GM21786 (cell line): ENCODE results near the gene CCDC177.
"Not testable (repeated sequence)": the region's sequence is repeated elsewhere in the genome, so short reads cannot be mapped to it uniquely, and the experiment has no call there.

ENCODE experiments used
- ATAC-seq: cut with Tn5 transposase; IDR thresholded peaks from one replicate; pipeline ENCODE4 v1.9.1; 2021; ENCODE audit not compliant: unreplicated experiment

The CCDC177 gene

GRCh38 chr14:69600304-69600891 lies 25.7 kb upstream of the CCDC177 start:
- no peak for ATAC-seq

GRCh38 chr14:69599431-69599830 lies 24.8 kb upstream of the CCDC177 start:
- ATAC-seq: not testable (repeated sequence)

GRCh38 chr14:69595336-69595735 lies 20.7 kb upstream of the CCDC177 start:
- no peak for ATAC-seq

- ATAC-seq: no peak
These were observed 20.2 kb upstream of the CCDC177 start for GRCh38 chr14:69594846-69595245.

GRCh38 chr14:69593018-69593677 lies 18.5 kb upstream of the CCDC177 start:
- no peak for ATAC-seq

GRCh38 chr14:69591317-69591716 lies 16.6 kb upstream of the CCDC177 start:
- ATAC-seq: no peak

- no peak for ATAC-seq
These were observed 12.7 kb upstream of the CCDC177 start for GRCh38 chr14:69587389-69587788.

- ATAC-seq: no peak
These were observed 11.7 kb upstream of the CCDC177 start for GRCh38 chr14:69586404-69586803.

GRCh38 chr14:69584389-69584788 lies 9.7 kb upstream of the CCDC177 start:
- ATAC-seq: no peak

- no peak for ATAC-seq
These were observed 8.2 kb upstream of the CCDC177 start for GRCh38 chr14:69582829-69583228.

- ATAC-seq: no peak
These were observed 7.5 kb upstream of the CCDC177 start for GRCh38 chr14:69582212-69582611.

- ATAC-seq: no peak
These were observed 6.8 kb upstream of the CCDC177 start for GRCh38 chr14:69581316-69581935.

GRCh38 chr14:69580009-69580577 lies 5.4 kb upstream of the CCDC177 start:
- no peak for ATAC-seq

- ATAC-seq: no peak
These were observed 4.8 kb upstream of the CCDC177 start for GRCh38 chr14:69579476-69579875.

- no peak for ATAC-seq
These were observed 254 bp upstream of the CCDC177 start for GRCh38 chr14:69574954-69575295.

GRCh38 chr14:69573831-69574262 lies 824 bp downstream of the CCDC177 start:
- no peak for ATAC-seq

- no peak for ATAC-seq
These were observed 1.4 kb downstream of the CCDC177 start for GRCh38 chr14:69573205-69573830.

GRCh38 chr14:69572841-69573135 lies 1.9 kb downstream of the CCDC177 start:
- ATAC-seq: no peak

GRCh38 chr14:69572030-69572840 lies 2.4 kb downstream of the CCDC177 start:
- ATAC-seq: no peak

- no peak for ATAC-seq
These were observed 3.1 kb downstream of the CCDC177 start for GRCh38 chr14:69571449-69572029.

- no peak for ATAC-seq
These were observed 3.8 kb downstream of the CCDC177 start for GRCh38 chr14:69570836-69571330.
